Uterus (tissue), 2 donors: Measurements from ENCODE around the gene CAND2.

Experiments
- CTCF ChIP-seq, 4 experiments: fragments of 200-600 bp in 2 of 4; fragments of 450-650 bp in 2 of 4; sonication (generic) in 2 of 4; IDR thresholded peaks; one replicate each; pipeline ENCODE4 v1.5.1; 2016 to 2019; ENCODE audit warnings: antibody characterized with exemption in 4 of 4, mild to moderate bottlenecking in 2 of 4, moderate library complexity in 1 of 4
- POLR2A ChIP-seq, 2 donors: fragments of 450-650 bp; IDR thresholded peaks; one replicate each; pipeline ENCODE4 v1.6.1; 2016; ENCODE audit warnings: antibody characterized with exemption in 2 of 2, mild to moderate bottlenecking in 1 of 2, moderate library complexity in 1 of 2

GRCh38 chr3:12815078-12815477, 18.6 kb downstream of the CAND2 start:
- TF ChIP-seq CTCF (IDR thresholded peaks at IDR 0.05) (no peak), POLR2A (IDR thresholded peaks at IDR 0.05) (no peak)
